MM.1S (cell line): ENCODE data around the gene PET117.

Source experiments
- CTCF ChIP-seq: fragments of 300-600 bp; sonication (generic); IDR thresholded peaks from 2 replicates; pipeline ENCODE4 v1.5.1; 2016; ENCODE audit warnings: antibody characterized with exemption, low read length, mixed read lengths
- EZH2 ChIP-seq: fragments of 300-600 bp; sonication (generic); optimal IDR thresholded peaks from 2 replicates; pipeline ENCODE3; 2017; ENCODE audit warnings: low read depth, mild to moderate bottlenecking, antibody characterized with exemption, low read length, mixed read lengths
- EZH2phosphoT487 ChIP-seq: fragments of 300-600 bp; sonication (generic); IDR thresholded peaks from 2 replicates; pipeline ENCODE4 v1.6.1; 2018; ENCODE audit warnings: antibody characterized with exemption, low read length

- TF ChIP-seq CTCF (no peak), EZH2 (no peak), EZH2phosphoT487 (no peak)
Measured at GRCh38 chr20:18133962-18134361, 3.7 kb upstream of the PET117 start.
